H7 (cell line): ENCODE results near the gene CDRT15. TPM values are rescaled to one million over a fixed set of nuclear protein-coding genes. Genes with fewer than 3 reads are reported as not detected.
"Not testable (repeated sequence)": the region's sequence is repeated elsewhere in the genome, so short reads cannot be mapped to it uniquely, and the experiment has no call there.

Source experiments
- DNase-seq: peaks from one replicate; pipeline ENCODE4 v3.0.0; 2012
- H3K27me3 ChIP-seq: 2 replicates; pipeline ENCODE4 v1.6.0; 2011; ENCODE audit warnings: mild to moderate bottlenecking, low read length; ENCODE audit not compliant: control insufficient read depth, insufficient read depth
- H3K36me3 ChIP-seq: replicated peaks from 2 replicates; pipeline ENCODE4 v1.5.1; 2011; ENCODE audit warnings: low read length; ENCODE audit not compliant: control insufficient read depth, insufficient read depth
- H3K4me3 ChIP-seq: 2 replicates; pipeline ENCODE4 v1.5.1; 2011; ENCODE audit warnings: low read depth, mild to moderate bottlenecking, control low read depth, low read length, moderate library complexity; ENCODE audit not compliant: insufficient read depth
- total RNA-seq: library from RNA; depleted of rRNA; stranded (reverse); fragments of >200 nt; shearing (Covaris generic); gene quantifications from 2 replicates; pipeline ENCODE4 v1.2.3, GENCODE V29; 2014; rRNA removed

Gene CDRT15
- total RNA-seq: not detected in 2 replicates

DNA sequence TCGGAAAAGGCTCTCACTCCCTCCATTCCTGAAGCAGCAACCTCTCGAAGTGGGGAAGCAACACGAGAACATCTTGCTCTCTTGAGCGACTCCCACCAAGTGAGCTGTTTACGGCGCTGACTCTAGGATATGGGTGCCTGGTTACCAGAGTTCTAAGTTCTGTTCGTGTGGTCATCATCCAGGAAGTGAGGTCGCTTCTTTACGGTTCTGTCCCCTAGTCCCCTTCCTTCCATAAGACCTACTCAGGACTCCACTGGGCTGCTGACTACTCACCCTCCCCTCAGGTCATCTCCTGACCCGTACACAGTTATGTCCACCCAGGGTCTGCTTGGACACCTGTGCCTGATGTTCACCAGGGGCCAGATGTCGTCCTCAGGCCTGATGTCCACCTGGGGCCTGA is at the start of gene CDRT15:
CDRT15 (minus strand) TSS at position 101 of the 400 bp plus-strand sequence; CDS start at position 72, 29 bp downstream.
- H3K27me3 ChIP-seq, H3K36me3 ChIP-seq, DNase-seq, H3K4me3 ChIP-seq: not testable (repeated sequence)

DNA sequence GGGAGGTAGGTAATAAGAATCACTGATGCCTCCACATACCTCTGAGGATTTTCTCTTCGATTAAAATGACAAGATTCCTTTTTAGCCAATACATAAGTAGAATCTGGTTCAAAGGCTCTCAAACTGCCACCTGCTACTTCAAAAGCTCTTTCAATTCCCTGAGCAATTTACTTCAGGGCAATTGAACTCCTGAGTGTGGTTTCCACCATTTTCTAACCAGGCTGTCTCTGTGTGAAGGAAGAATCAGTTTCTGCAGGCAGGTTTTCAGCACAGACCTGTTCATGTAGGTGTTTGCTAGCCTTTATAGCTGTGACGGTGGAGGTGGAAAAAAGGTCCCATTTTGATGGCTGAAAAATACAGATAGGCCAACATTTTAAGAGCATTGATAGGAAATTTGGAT is 46.1 kb upstream of the CDRT15 start:
- H3K27me3 ChIP-seq: no peaks in the 10 kb centered on the region
- no peak for DNase-seq
- H3K36me3 ChIP-seq: no peaks in the 10 kb centered on the region
- H3K4me3 ChIP-seq: no peak overlapping the region

DNA sequence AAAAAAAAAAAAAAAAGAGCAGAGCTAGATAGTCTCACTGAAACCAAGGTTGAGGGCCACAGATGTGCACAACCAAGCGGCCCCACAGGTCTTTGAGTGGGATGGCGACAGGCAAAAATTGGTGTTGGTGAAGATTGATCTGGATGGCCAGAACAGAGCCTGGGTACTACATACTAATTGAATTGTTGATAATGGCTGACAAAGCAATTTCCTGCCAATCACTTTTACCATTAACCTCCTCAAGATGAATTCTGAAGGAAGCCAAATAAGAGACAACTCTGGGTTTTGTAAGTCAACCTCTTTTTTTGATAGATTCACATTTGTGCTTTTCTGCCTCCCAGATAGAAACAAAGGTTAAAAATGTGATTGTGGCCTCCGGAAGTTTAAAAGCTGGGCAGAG is 44.9 kb upstream of the CDRT15 start:
- Histone ChIP-seq H3K27me3 (no peaks in the 10 kb centered on the region), H3K4me3 (no peak overlapping the region), H3K36me3 (no peaks in the 10 kb centered on the region)
- no peak for DNase-seq

DNA sequence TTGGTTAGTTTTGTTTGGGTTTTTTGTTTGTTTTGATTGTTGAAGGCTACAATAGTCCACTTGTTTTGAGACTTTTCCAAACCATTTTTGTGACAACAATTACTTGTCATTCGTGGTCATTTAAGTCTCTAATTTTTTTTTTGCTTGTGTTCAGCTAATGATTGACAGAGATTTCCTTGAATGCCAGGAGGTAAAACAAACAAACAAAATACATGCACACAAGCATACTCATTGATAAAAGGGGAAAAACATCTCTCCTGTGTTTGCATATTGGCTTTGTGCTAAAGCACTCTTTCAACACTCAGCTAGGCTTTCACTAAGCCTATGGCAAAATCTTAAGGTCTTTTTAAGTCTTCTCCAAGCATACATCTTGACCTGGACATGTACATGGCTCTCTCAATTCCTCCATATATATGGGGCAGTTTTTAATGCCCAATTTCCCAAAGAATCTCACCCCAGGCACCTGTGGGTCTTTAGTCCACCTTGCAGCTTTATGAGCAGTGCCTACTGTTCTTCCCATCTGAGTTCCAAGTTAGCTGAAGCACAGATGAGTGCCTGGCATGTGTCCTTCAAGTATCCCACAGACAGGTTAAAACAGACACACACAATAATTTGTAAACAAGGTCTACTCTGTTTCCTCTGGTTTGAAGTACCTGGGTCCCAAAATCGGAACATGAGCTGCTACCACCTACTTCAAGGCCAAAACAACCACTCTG is 40.0 kb upstream of the CDRT15 start:
- no peak overlapping the region for H3K4me3 ChIP-seq
- H3K27me3 ChIP-seq: no peaks in the 10 kb centered on the region
- no peaks in the 10 kb centered on the region for H3K36me3 ChIP-seq
- no peak for DNase-seq

DNA sequence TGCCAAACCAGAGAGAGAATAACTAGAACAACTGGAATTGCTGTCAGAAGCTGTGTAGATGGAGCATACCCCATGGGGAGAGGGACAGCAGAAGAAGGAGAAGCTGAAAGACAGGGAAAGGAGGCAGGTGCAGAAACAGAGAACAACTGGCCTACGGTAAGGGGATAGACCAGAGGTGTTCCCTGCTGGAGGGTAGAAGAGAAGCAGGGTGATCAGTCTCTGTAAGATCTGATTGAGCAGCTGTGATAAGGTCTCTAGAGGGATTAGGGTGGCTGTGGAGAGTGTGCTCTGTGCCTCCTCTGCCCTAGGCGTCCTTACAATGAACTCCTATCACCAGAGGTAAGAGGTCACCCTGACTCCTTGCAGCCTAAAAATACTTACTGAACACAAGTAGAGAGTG is 33.8 kb upstream of the CDRT15 start:
- Histone ChIP-seq H3K27me3 (no peaks in the 10 kb centered on the region), H3K36me3 (no peaks in the 10 kb centered on the region), H3K4me3 (no peak overlapping the region)
- DNase-seq: no peak

DNA sequence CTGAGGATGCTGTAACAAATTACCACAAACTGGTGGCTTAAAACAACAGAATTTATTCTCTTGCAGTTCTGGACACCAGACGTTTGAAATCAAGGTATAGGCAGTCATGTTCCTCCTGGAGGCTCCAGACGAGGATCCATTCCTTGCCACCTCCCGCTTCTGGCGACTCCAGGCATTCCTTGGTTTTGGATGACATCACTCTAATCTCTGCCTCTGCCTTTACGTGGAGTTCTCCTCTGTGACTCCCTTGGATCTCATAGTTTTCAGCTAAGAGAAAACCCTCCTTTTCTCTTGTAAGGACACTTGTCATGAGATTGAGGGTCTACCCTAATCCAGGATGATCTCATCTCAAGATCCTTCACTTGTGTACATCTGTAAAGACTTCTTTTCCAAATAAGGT is 32.8 kb upstream of the CDRT15 start:
- Histone ChIP-seq H3K36me3 (no peaks in the 10 kb centered on the region), H3K27me3 (no peaks in the 10 kb centered on the region), H3K4me3 (no peak overlapping the region)
- DNase-seq: no peak

DNA sequence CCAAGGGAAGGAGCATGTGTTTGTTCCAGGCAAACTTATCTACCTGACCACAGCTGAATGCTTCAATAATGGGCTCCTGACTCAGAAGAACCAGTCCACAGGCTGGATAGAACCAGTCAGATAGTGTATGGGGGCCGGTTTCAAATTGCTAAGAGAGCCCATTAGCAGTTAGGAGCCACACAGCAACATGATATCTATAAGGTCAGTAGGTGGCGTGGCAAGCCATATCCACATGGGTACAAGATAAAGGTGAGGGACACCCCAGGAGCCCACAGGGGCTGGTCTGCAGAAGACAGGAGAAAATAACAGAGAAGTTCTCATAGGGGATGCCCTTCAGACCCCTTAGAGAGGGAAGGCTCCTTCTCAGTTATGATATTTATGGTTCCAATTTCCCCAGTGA is 31.6 kb upstream of the CDRT15 start:
- H3K27me3 ChIP-seq: no peaks in the 10 kb centered on the region
- H3K4me3 ChIP-seq: no peak overlapping the region
- no peak for DNase-seq
- no peaks in the 10 kb centered on the region for H3K36me3 ChIP-seq

DNA sequence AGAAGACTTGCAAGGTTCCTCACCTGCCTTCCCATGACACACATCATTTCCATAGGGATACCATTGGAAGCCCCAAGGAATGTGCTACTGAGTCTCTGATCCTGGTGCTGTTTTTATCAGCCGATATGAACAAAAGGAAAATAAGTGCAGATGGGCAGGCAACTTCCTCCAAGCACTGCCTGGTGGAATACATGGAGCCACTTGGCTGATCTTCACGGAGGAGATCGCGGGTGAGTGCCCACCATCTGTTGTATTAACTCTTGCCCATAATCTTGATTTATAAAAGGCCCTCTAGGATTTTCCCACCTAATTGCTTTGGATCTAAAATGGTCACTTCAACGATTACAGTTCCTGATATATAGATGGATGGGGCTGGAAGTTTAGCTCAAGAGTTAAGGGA is 24.7 kb upstream of the CDRT15 start:
- Histone ChIP-seq H3K27me3 (no peaks in the 10 kb centered on the region), H3K36me3 (no peaks in the 10 kb centered on the region), H3K4me3 (no peak overlapping the region)
- DNase-seq: no peak

DNA sequence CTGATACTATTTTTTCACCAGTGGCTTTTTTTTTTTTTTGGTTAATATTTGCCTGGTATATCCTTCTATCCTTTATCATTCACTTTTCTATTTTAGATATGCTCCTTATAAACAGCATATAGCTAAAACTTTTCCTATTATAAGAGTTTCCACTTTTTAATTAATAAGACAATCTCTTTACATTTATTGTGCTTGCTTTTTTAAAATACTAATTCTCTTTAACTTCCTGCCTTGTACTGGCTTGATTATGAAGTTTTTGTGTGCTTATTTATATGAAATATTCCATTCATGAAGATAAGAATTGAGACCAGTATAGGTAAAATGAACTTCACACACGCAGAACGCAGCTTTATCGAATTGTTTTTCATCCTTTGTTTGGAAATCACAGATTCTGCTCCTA is 9.0 kb upstream of the CDRT15 start:
- DNase-seq: no peak
- no peaks in the 10 kb centered on the region for H3K36me3 ChIP-seq
- no peaks in the 10 kb centered on the region for H3K27me3 ChIP-seq
- H3K4me3 ChIP-seq: no peak overlapping the region

DNA sequence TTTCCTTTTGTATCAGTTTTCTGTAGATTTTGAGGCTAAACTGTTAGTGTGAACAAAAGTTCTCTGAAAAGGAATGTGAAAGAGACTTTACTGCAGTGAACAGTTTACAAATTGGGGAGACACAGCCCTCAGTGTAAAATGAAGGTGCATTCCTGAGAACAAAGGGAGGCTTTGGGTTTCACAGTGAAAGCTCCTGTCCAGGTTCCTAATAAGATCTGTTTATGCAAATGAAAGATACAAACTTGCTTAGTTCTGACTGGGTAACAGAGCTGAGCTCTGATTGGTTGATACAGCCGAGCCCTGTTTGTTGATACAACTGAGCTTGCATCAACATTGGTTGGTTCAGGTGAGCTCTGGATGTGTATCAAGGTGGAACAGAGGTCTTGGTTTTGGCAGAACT is 8.3 kb upstream of the CDRT15 start:
- Histone ChIP-seq H3K4me3 (no peak overlapping the region), H3K27me3 (no peaks in the 10 kb centered on the region), H3K36me3 (no peaks in the 10 kb centered on the region)
- peak; percentile 24 for DNase-seq

DNA sequence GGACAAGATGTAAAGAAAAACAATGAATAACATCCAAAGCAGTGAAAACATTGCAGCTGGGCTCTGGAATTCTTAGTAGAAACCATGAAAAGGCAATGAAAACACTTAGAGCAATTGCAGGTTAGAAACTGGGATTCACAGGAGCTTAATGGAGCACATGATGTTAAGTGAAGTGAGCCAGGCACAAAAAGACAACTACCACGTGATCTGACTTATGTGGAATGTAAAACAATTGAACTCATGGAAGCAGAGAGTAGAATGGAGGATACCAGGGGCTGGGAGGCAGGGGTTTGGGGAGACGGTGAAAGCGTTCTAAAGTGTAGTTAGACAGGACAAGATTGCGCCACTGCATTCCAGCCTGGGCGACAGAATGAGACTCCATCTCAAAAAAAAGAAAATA is 2.6 kb upstream of the CDRT15 start:
- H3K36me3 ChIP-seq, H3K4me3 ChIP-seq, DNase-seq, H3K27me3 ChIP-seq: not testable (repeated sequence)

DNA sequence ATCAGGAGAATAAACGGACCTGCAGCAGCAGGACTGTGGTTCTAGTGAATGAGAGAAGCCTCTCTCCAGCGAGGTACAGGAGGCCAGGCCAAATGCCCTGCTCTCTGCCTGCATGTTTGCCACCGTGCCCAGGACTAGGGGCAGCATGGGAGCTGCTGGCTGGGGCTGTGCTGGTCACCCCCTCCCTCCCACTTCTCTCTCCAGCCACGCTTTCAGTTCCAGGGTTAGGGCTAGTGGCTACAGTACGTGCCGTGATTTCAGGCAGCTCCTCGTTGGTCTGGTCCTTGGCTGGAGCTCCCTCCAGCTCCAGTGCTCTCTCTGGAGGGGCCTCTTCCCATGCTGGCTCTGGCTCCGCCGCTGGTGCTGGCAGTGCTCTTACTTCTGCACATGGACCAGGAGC is 630 bp downstream of the CDRT15 start:
- not testable (repeated sequence) for H3K36me3 ChIP-seq, H3K27me3 ChIP-seq, H3K4me3 ChIP-seq, DNase-seq

DNA sequence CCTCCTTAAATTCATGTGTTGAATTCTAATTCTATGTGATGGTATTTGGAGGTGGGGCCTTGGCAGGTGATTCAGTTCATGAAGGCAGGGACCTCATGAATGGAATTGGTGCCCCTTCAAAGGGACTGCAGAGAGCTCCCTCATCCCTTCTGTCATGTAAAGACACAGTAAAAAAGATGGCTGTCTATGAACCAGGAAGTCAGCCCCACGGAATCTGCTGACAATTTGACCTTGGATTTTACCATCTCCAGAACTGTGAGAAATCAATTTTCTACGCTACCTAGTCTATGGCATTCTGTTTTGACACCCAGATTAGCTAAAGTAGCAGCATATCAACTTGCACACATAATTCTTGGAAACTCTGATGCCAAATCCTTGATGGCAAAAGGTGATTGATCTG is 1.6 kb downstream of the CDRT15 start:
- not testable (repeated sequence) for H3K27me3 ChIP-seq, H3K4me3 ChIP-seq, DNase-seq, H3K36me3 ChIP-seq

DNA sequence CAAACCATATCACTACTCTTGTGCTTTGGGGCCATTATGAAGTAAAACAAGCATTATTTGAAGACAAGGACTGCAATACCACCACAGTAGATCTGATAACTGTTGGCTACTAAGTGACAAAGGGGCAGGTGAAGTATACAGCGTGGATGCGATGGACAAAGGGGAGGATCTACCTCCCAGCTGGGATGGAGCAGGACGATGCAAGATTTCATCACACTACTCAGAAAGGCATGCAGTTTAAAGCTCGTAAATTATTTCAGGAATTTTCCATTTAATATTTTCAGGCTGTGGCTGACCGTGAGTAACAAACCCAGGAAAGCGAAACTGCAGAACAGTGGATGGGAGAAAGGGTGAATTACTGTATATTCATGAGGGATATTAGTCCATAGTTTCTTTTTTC is 5.5 kb downstream of the CDRT15 start:
- H3K27me3 ChIP-seq, H3K36me3 ChIP-seq, H3K4me3 ChIP-seq, DNase-seq: not testable (repeated sequence)

DNA sequence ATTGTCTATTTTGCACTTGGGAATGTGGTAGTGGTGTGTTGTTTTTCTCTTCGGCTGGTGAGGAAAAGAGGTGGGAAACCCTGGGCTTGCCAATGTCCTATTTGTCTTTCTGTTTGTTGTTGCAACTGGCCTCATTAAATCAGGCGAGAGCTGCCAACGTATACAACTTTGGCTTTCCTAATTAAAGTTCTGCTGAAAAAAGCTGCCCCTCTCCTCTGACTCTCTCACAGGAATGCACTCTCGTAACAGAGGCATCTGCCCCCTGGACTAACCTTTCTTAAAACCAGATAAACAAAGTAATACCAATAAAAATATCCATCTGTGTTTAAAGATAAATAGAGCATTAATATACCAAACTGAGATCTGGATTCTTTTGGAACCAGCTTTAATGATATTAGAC is 7.8 kb downstream of the CDRT15 start:
- no peak for DNase-seq
- Histone ChIP-seq H3K4me3 (no peak overlapping the region), H3K27me3 (no peaks in the 10 kb centered on the region), H3K36me3 (no peaks in the 10 kb centered on the region)

DNA sequence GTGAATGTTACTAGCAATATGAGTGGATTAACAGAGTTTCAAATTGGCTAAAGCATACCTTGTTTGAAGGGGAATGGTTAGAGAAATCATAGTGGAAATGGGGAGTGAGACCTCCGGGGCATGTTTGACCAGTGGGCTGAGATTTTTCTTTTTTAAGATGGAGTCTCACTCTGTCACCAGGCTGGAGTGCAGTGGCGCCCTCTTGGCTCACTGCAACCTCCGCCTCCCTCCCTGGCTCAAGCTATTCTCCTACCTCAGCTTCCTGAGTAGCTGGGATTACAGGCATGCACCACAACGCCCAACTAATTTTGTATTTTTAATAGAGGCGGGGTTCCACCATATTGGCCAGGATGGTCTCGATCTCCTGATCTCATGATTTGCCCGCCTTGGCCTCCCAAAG is 9.6 kb downstream of the CDRT15 start:
- no peak overlapping the region for H3K4me3 ChIP-seq
- DNase-seq: no peak
- H3K27me3 ChIP-seq: no peaks in the 10 kb centered on the region
- no peaks in the 10 kb centered on the region for H3K36me3 ChIP-seq
